ENCODE data around the gene ATP6V1G3. TPM values are rescaled to one million over a fixed set of nuclear protein-coding genes. Genes with fewer than 3 reads are reported as not detected.

Gene ATP6V1G3
- total and polyA plus RNA-seq, 9 of the 15 experiments (the other 6 are each of a cell fraction or from before 2014, with no cell fraction given): 0.32 TPM; not detected in 8

GRCh38 chr1:198556971-198557370 lies 16.5 kb upstream of the ATP6V1G3 start (continued):
- TF ChIP-seq ZNF75A (CRISPR knock-in tag; IDR thresholded peaks at IDR 0.05) (no peak), CXXC5 (CRISPR knock-in tag; IDR thresholded peaks at IDR 0.05) (no peak), POU5F1 (IDR thresholded peaks at IDR 0.05; ENCODE audit: borderline replicate concordance, low read depth, low read length, partially characterized antibody) (no peak), CEBPB (tag; IDR thresholded peaks at IDR 0.05) (no peak), STAT6 (CRISPR knock-in tag; IDR thresholded peaks at IDR 0.05) (no peak), ZSCAN29 (IDR thresholded peaks at IDR 0.05) (no peak), RBM14 (IDR thresholded peaks at IDR 0.05; ENCODE audit: borderline replicate concordance, insufficient read depth, low read depth, low read length) (no peak), MCM3 (IDR thresholded peaks at IDR 0.05) (0 out of 2 replicates have a peak, but pooled peaks have one; percentile 20), KLF6 (CRISPR knock-in tag; IDR thresholded peaks at IDR 0.05; ENCODE audit: borderline replicate concordance) (0 out of 2 replicates have a peak, but pooled peaks have one; percentile 30), ZNF589 (CRISPR knock-in tag; IDR thresholded peaks at IDR 0.05; ENCODE audit: low read depth) (no peak), E2F8 (IDR thresholded peaks at IDR 0.05; ENCODE audit: low read depth, partially characterized antibody) (no peak), NFRKB (IDR thresholded peaks at IDR 0.05; ENCODE audit: low read depth) (0 out of 2 replicates have a peak, but pooled peaks have one; percentile 38), HNRNPK (IDR thresholded peaks at IDR 0.05; ENCODE audit: low read depth, low read length, poor library complexity, severe bottlenecking) (no peak)

Measured in K562 (cell line).